Endothelial cell of umbilical vein (primary cell): Measurements from ENCODE around the gene TRIM45. TPM values are rescaled to one million over a fixed set of nuclear protein-coding genes. Genes with fewer than 3 reads are reported as not detected.
A peak's percentile ranks its signal among the peaks of the same experiment; 100 is the strongest.

ENCODE experiments used
- BruUV-seq: library from RNA; stranded (reverse); fragments of 400-500 nt; replicated peaks from 2 replicates; lab custom pipeline; 2021; lab: Mats Ljungman, UMichigan
- CTCF ChIA-PET: fragments of 300-600, 350-600 bp; sonication (Branson Sonifier 250); formaldehyde crosslinking; loops from one replicate; lab custom pipeline; 2021; ENCODE audit warnings: antibody characterized with exemption, inconsistent platforms; lab: Charles Lee
- POLR2A ChIA-PET: fragments of 300-600, 350-600 bp; sonication (Branson Sonifier 250); formaldehyde crosslinking; loops from one replicate; lab custom pipeline; 2021; ENCODE audit warnings: antibody characterized with exemption, inconsistent platforms; lab: Charles Lee
- DNase-seq: peaks from one replicate; pipeline ENCODE4 v3.0.0-alpha.2; 2011; ENCODE audit warnings: low read depth, low spot score
- FAIRE-seq: peaks from 2 replicates; lab custom pipeline; 2011; peaks lifted over from hg19 to GRCh38; lab: Jason Lieb, UNC
- H2AFZ ChIP-seq: 2 replicates; pipeline ENCODE4 v1.6.0; 2012; ENCODE audit warnings: low read depth, low read length, control low read depth, inconsistent platforms
- H3K27ac ChIP-seq: 2 replicates; pipeline ENCODE4 v1.5.1; 2011; ENCODE audit warnings: low read depth, mild to moderate bottlenecking, control low read depth, low read length, moderate library complexity; ENCODE audit not compliant: insufficient read depth
- H3K27me3 ChIP-seq, 2 experiments: 2 replicates each; pipeline versions ENCODE4 v1.6.0 to v1.6.1; 2011; ENCODE audit warnings: low read length in 2 of 2, mixed read lengths in 1 of 2; ENCODE audit not compliant: control insufficient read depth in 2 of 2, insufficient read depth in 2 of 2
- H3K36me3 ChIP-seq, 2 experiments: 2 replicates in 1 of 2; 3 replicates in 1 of 2; pipeline ENCODE4 v1.5.1; 2011; ENCODE audit warnings: low read length in 2 of 2, mild to moderate bottlenecking in 1 of 2, moderate library complexity in 1 of 2; ENCODE audit not compliant: control insufficient read depth in 2 of 2, insufficient read depth in 2 of 2; ENCODE audit errors: extremely low read depth in 1 of 2
- H3K4me1 ChIP-seq: 3 replicates; pipeline ENCODE4 v1.5.1; 2011; ENCODE audit warnings: mild to moderate bottlenecking, low read length; ENCODE audit not compliant: control insufficient read depth, insufficient read depth; ENCODE audit errors: extremely low read depth
- H3K4me2 ChIP-seq: 2 replicates; pipeline ENCODE4 v1.6.1; 2011; ENCODE audit warnings: low read length, control low read depth, mixed read lengths; ENCODE audit not compliant: insufficient read depth
- H3K4me3 ChIP-seq, 3 experiments: fragments of 200-600 bp in 1 of 3; sonication (generic), shearing (Covaris generic) in 1 of 3; replicated peaks in 1 of 3; 2 replicates each; pipeline ENCODE4 v1.5.1; 2011 to 2016; ENCODE audit warnings: control low read depth in 3 of 3, low read length in 3 of 3, mild to moderate bottlenecking in 2 of 3, inconsistent platforms in 1 of 3, low read depth in 1 of 3, moderate library complexity in 1 of 3; ENCODE audit not compliant: insufficient read depth in 1 of 3
- H3K79me2 ChIP-seq: 2 replicates; pipeline ENCODE4 v1.6.0; 2012; ENCODE audit warnings: low read length, inconsistent platforms; ENCODE audit not compliant: control insufficient read depth, insufficient read depth
- H3K9ac ChIP-seq: replicated peaks from 2 replicates; pipeline ENCODE3; 2011; ENCODE audit warnings: low read length, control low read depth; ENCODE audit not compliant: insufficient read depth; ENCODE audit errors: extremely low read depth
- H3K9me1 ChIP-seq: replicated peaks from 3 replicates; pipeline ENCODE4 v1.6.0; 2011; ENCODE audit warnings: mild to moderate bottlenecking, low read length; ENCODE audit not compliant: control insufficient read depth, insufficient read depth; ENCODE audit errors: extremely low read depth
- H3K9me3 ChIP-seq: replicated peaks from 2 replicates; pipeline ENCODE4 v1.5.1; 2012; ENCODE audit warnings: low read length, inconsistent platforms; ENCODE audit not compliant: control insufficient read depth, insufficient read depth
- H4K20me1 ChIP-seq: replicated peaks from 2 replicates; pipeline ENCODE3; 2011; ENCODE audit warnings: mild to moderate bottlenecking, low read length; ENCODE audit not compliant: control insufficient read depth, insufficient read depth; ENCODE audit errors: extremely low read depth
- EZH2 ChIP-seq: IDR thresholded peaks from 2 replicates; pipeline ENCODE4 v1.6.1; 2012; ENCODE audit warnings: borderline replicate concordance, low read depth, mild to moderate bottlenecking, moderate library complexity, low read length, inconsistent platforms; ENCODE audit not compliant: severe bottlenecking
- FOS ChIP-seq: IDR thresholded peaks from 2 replicates; pipeline ENCODE4 v1.6.1; 2011; ENCODE audit warnings: mild to moderate bottlenecking, low read length, moderate library complexity, borderline replicate concordance; ENCODE audit not compliant: insufficient read depth
- GATA2 ChIP-seq: IDR thresholded peaks from 2 replicates; pipeline ENCODE4 v1.7.0; 2011; ENCODE audit warnings: low read depth, mild to moderate bottlenecking, moderate library complexity, mixed read lengths, low read length; ENCODE audit not compliant: insufficient read length, insufficient read depth
- JUN ChIP-seq: IDR thresholded peaks from 2 replicates; pipeline ENCODE4 v1.6.1; 2011; ENCODE audit warnings: borderline replicate concordance, low read depth; ENCODE audit not compliant: insufficient read length, insufficient read depth
- MYC ChIP-seq: IDR thresholded peaks from one replicate; pipeline ENCODE4 v1.6.1; 2011; ENCODE audit warnings: mild to moderate bottlenecking, low read depth, low read length
- POLR2A ChIP-seq: IDR thresholded peaks from 2 replicates; pipeline ENCODE4 v1.6.1; 2012; ENCODE audit warnings: low read depth, mild to moderate bottlenecking, control low read depth, low read length
- POLR2AphosphoS5 ChIP-seq: IDR thresholded peaks from 2 replicates; pipeline ENCODE4 v1.6.1; 2012; ENCODE audit warnings: low read depth, mild to moderate bottlenecking, control low read depth, low read length, moderate library complexity; ENCODE audit not compliant: insufficient read depth
- dilution Hi-C: fragments of 300-500 bp; cut with MboI; formaldehyde crosslinking; loops from one replicate; pipeline ENCODE4 v1.15.0; 2019; ENCODE audit warnings: low sequenced_read_pairs; ENCODE audit not compliant: extremely low pct_ligation_motif_present
- intact Hi-C: fragments of 100-400 bp; cut with micrococcal nuclease; formaldehyde crosslinking; loops from one replicate; pipeline ENCODE4 v1.10.0; 2022
- microRNA counts: library from miRNA; unstranded; fragments of <30 nt; microRNA quantifications from one replicate; lab custom pipeline; 2016
- microRNA-seq: library from miRNA; unstranded; fragments of <30 nt; microRNA quantifications from one replicate; pipeline ENCODE4 v1.2.0, GENCODE V29; 2021; ENCODE audit warnings: borderline number of aligned reads, borderline replicate concordance
- polyA plus RNA-seq, 4 experiments: library from polyadenylated mRNA; depleted of rRNA in 3 of 4; stranded (reverse) in 3 of 4; unstranded in 1 of 4; fragments of >200 nt; gene quantifications; 2 replicates each; pipeline versions ENCODE4 v1.2.1 to v1.2.3, GENCODE V29; 2011 to 2012; ENCODE audit warnings: missing spikeins in 1 of 4
- small RNA-seq: library from RNA; depleted of rRNA; stranded (forward); fragments of <200 nt; gene quantifications from one replicate; pipeline ENCODE3, GENCODE V24; 2012; ENCODE audit warnings: low replicate concordance, low read depth; ENCODE audit not compliant: insufficient read depth, insufficient read length
- total RNA-seq: library from RNA; stranded (reverse); gene quantifications from 2 replicates; pipeline ENCODE4 v1.2.3, GENCODE V29; 2021
- TF ChIP-seq, protein P1 (sequence below): IDR thresholded peaks from 2 replicates; pipeline ENCODE4 v1.6.1; 2011; ENCODE audit not compliant: insufficient read depth, insufficient read length
- TF ChIP-seq, protein P2 (sequence below), 2 donors: IDR thresholded peaks; 1 replicate in 1 of 2; 2 replicates in 1 of 2; pipeline ENCODE4 v1.5.1; 2011; ENCODE audit warnings: low read length in 2 of 2, mild to moderate bottlenecking in 2 of 2, moderate library complexity in 2 of 2, control low read depth in 1 of 2, inconsistent platforms in 1 of 2, low read depth in 1 of 2; ENCODE audit not compliant: insufficient read depth in 1 of 2; ENCODE audit errors: extremely low read depth in 1 of 2

TRIM45 gene
- total and polyA plus RNA-seq, 2 donors (not counting 3 experiments of a cell fraction or from before 2014, with no cell fraction given), result 2.9 to 3.1 TPM

DNA sequence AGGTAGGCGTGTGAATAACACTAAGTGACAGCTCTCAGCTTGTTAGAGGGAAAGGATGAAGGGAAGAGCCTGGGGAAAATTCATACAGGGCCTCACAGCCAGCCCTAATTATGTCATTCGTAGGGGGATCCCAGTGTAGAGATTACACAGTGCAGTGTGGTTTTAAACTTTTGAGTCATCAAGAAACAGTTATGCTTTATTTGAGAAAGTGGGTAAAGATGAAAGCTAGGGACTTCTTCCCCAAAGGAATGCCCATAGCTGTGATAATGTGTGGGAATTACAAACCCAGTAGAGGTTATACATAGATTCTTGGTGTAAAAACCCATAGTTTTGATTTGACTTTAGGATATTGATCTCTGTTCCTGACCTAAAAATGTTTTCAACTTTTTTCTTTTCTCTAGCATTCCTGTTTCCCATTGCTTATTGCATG, 59.5 kb downstream of the TRIM45 start:
- Histone ChIP-seq H3K27me3 (no peaks in the 10 kb centered on the region), H3K79me2 (no peaks in the 10 kb centered on the region), H3K9me3 (no peaks in the 10 kb centered on the region), H3K4me2 (no peak overlapping the region), H3K4me3 (no peak overlapping the region), H3K9ac (no peak overlapping the region), H2AFZ (no peak overlapping the region), H4K20me1 (no peaks in the 10 kb centered on the region), H3K9me1 (no peaks in the 10 kb centered on the region), H3K36me3 (no peaks in the 10 kb centered on the region), H3K27ac (no peak overlapping the region), H3K4me1 (peaks cover 9% of the 10 kb centered on the region)
- POLR2A ChIA-PET, result interaction anchor here (0.6 kb wide), 1 partner anchor 21 kb away, joined by 7 read pairs; no protein-coding TSS in a partner anchor
- DNase-seq, result no peak
- FAIRE-seq, result no peak
- CTCF ChIA-PET, result interaction anchor here (0.8 to 4.1 kb wide), 5 partner anchors 15 to 324 kb away, joined by 3 to 55 read pairs (median 3); no protein-coding TSS in a partner anchor
- BruUV-seq, result no TSS peak
- dilution Hi-C loops, result no loop called here
- no peak for TF ChIP-seq FOS
- TF ChIP-seq GATA2, result no peak
- no peak for TF ChIP-seq EZH2
- TF ChIP-seq JUN, result no peak
- TF ChIP-seq, protein P1, sequence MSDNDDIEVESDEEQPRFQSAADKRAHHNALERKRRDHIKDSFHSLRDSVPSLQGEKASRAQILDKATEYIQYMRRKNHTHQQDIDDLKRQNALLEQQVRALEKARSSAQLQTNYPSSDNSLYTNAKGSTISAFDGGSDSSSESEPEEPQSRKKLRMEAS, result no peak
- no peak for TF ChIP-seq POLR2A
- TF ChIP-seq, protein P2, sequence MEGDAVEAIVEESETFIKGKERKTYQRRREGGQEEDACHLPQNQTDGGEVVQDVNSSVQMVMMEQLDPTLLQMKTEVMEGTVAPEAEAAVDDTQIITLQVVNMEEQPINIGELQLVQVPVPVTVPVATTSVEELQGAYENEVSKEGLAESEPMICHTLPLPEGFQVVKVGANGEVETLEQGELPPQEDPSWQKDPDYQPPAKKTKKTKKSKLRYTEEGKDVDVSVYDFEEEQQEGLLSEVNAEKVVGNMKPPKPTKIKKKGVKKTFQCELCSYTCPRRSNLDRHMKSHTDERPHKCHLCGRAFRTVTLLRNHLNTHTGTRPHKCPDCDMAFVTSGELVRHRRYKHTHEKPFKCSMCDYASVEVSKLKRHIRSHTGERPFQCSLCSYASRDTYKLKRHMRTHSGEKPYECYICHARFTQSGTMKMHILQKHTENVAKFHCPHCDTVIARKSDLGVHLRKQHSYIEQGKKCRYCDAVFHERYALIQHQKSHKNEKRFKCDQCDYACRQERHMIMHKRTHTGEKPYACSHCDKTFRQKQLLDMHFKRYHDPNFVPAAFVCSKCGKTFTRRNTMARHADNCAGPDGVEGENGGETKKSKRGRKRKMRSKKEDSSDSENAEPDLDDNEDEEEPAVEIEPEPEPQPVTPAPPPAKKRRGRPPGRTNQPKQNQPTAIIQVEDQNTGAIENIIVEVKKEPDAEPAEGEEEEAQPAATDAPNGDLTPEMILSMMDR (IDR thresholded peaks at IDR 0.05; ENCODE audit: extremely low read depth in 1 of 2, insufficient read depth in 1 of 2, low read depth in 1 of 2, low read length in 2 of 2), result no peak
- no peak for TF ChIP-seq POLR2AphosphoS5
- no peak for TF ChIP-seq MYC
- intact Hi-C loops, result loop anchor here (2.0 to 10.0 kb wide), 6 partner anchors 33 to 833 kb away; partner anchors contain the start of gene MAN1A2

MicroRNAs encoded within 50 kb of the gene (microRNA counts, 767-probe panel; counts per million panel counts)
- microRNA hsa-miR-942 (lab: Ali Mortazavi, UCI), result 723 counts per million, percentile 96 among the panel's probes with 10 or more counts

Small RNA genes lying within 50 kb of the gene (microRNA-seq; reads per million reads assigned to microRNA genes)
- 36.9 reads per million, percentile 42 among the genes with 10 or more reads in this experiment for gene MIR942

Small RNA genes lying within 50 kb of the gene (small RNA-seq; reads per million reads assigned to genes)
- 6.3 reads per million, percentile 46 among the genes with 10 or more reads in this experiment for gene MIR942

Other genes starting within 250 kb of the TRIM45 start
- 60.7 and 71.6 TPM in 2 replicates for gene PTGFRN, start 211.8 kb downstream of the TRIM45 start, total RNA-seq
- 30.6 and 39.6 TPM in 2 replicates for gene PTGFRN, start 211.8 kb downstream of the TRIM45 start, polyA plus RNA-seq
- 0.30 and 0.97 TPM in 2 replicates for gene CD101, start 120.0 kb downstream of the TRIM45 start, total RNA-seq
- gene CD101, start 120.0 kb downstream of the TRIM45 start, polyA plus RNA-seq, result 0.04 and 0.48 TPM in 2 replicates
- 44.1 and 44.4 TPM in 2 replicates for gene TTF2, start 61.4 kb downstream of the TRIM45 start, total RNA-seq
- gene TTF2, start 61.4 kb downstream of the TRIM45 start, polyA plus RNA-seq, result 7.0 and 8.8 TPM in 2 replicates
- gene VTCN1, start 89.2 kb upstream of the TRIM45 start, total RNA-seq, result not detected in 2 replicates
- gene VTCN1, start 89.2 kb upstream of the TRIM45 start, polyA plus RNA-seq, result not detected in 2 replicates
- gene MAN1A2, start 245.7 kb upstream of the TRIM45 start, total RNA-seq, result 36.2 and 38.3 TPM in 2 replicates
- 11.9 and 13.5 TPM in 2 replicates for gene MAN1A2, start 245.7 kb upstream of the TRIM45 start, polyA plus RNA-seq